GM18505 (cell line): ENCODE data around the gene ENO3.

Source experiments
- ATAC-seq: cut with Tn5 transposase; IDR thresholded peaks from one replicate; pipeline ENCODE4 v1.9.1; 2021; ENCODE audit not compliant: unreplicated experiment
- POLR2A ChIP-seq: IDR thresholded peaks from 4 replicates; pipeline ENCODE4 v1.6.1; 2011; ENCODE audit warnings: borderline replicate concordance; ENCODE audit not compliant: insufficient read depth, insufficient read length; ENCODE audit errors: extremely low read depth

The ENO3 gene

DNA sequence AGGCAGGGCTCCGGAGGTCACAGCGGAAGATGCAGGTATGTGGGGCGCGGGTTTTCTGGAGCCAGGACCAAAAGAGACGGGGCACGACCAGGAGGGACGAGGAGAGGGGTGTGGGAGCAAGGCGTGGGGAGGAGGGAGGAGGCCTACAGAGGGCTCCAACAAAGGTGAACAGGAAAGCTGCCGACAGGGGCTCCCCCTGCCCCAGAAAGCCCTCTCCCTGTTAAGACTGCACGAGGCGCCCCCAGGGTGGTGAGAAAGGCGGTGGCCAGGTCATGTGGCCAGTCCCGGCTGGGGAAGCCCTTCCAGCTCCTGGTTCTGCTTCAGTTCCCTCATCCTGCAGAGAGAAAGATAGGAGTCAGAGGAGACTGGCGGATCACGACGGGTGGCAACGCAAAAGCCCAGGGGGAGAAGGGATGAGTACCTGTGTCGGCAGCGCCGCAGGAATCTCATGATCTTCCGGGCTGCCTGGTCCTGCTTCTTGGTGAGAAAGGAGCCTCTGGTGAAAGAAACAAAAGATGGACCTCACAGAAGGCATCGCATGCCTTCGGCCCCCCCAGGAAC lies 17.6 kb downstream of the ENO3 start:
- ATAC-seq, result no peak
- no peak for TF ChIP-seq POLR2A

DNA sequence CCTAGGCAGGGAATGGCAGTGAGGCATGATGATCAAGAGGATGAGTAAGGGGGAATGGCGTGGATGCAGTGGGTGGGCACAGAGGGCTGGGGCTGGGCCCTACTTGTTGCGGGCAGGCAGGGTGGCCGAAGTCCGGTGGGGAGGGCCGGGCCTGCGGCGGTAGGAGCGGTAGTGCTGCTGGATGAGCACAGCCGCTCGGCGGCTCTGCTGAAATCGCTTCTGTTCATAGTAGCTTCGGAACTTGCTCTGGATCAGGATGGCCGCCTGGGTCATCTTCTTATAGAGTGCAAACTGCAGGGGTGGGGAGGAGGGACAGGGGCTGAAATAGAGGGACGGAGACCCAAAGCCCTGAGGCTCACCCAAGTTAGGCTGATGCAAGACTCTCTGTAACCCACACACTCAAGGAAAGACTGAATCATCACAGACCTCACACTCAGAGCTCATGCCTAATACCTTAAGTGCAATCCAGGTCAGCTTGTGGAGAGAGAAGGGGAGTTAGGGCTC lies 18.2 kb downstream of the ENO3 start:
- TF ChIP-seq POLR2A, result no peak
- ATAC-seq, result no peak

DNA sequence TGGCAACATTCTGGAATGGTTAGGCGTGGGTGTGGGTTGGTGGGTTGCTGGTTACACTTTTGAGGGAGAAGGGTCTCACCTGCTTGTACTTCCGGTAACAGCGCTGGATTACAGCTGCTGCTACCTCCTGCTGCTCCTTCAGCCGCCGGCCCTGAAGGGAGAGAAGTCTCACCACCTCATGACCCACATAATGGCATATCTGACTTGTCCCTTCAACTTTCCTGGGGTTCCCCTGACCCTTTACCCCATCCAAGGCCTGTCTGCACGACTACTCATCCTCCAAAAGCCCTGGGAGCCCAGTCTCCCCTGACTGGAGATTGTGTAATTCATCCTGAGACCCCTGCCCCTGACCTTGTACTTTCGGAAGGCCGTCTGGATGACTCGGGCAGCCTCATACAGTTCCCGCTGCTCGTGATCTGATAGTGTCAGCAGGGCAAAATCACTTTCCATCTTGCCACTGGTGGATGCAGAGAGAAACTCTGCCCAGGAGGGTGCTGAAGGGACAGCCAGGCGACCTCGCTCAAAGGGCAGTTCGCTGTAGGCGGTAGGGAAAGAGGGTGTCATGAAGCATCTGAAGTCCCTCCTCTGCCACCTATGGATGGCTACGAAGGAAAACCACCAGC lies 18.7 kb downstream of the ENO3 start:
- no peak for ATAC-seq
- peak; percentile 4 for TF ChIP-seq POLR2A

DNA sequence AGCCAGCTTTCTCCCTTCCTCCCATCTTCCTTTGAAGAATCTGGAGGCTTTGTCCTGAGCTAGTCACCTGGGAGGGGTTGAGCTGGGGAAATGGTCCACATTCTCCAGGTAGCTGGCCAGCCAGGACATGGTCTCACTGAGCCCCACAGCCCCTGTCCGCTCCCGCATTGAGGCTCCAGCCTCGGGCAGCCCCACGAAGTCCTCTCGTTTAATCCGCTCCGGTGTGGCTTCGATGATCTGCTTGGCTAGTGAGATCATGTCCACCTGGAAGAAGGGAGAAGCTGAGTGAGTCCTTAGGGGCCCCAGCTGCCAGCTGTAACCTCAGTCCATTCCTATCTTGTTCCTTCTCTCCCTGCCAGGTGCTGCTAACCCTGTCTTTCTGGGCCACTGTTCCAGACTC lies 19.4 kb downstream of the ENO3 start:
- no peak for TF ChIP-seq POLR2A
- ATAC-seq, result no peak

- no peak for ATAC-seq
- no peak for TF ChIP-seq POLR2A
Observed at GRCh38 chr17:4971826-4972225, 20.9 kb downstream of the ENO3 start.

- ATAC-seq, result no peak
- TF ChIP-seq POLR2A, result no peak
Observed at GRCh38 chr17:4972322-4972721, 21.4 kb downstream of the ENO3 start.

DNA sequence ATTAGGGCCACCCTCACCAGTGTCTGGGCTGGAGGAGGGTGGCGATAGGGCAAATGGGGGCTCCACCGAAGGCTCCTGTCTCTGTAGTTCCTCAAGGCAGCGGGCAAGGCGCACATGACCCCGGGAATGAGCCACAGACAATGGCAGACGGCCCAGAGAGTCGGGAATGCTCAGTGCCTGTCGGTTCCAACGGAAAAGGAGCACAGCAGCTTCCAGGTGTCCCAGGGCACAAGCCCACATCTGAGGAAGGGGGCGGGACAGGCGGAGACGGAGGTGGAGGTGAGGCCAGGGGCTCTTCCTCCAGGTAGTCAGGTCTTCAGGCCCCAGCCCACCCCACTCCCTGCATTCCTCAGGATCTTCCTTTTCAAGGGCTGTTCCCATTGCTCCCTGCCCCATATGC lies 21.8 kb downstream of the ENO3 start:
- ATAC-seq, result no peak
- no peak for TF ChIP-seq POLR2A

GRCh38 chr17:4973256-4974114 lies 22.6 kb downstream of the ENO3 start:
- TF ChIP-seq POLR2A, result no peak
- ATAC-seq, result no peak

DNA sequence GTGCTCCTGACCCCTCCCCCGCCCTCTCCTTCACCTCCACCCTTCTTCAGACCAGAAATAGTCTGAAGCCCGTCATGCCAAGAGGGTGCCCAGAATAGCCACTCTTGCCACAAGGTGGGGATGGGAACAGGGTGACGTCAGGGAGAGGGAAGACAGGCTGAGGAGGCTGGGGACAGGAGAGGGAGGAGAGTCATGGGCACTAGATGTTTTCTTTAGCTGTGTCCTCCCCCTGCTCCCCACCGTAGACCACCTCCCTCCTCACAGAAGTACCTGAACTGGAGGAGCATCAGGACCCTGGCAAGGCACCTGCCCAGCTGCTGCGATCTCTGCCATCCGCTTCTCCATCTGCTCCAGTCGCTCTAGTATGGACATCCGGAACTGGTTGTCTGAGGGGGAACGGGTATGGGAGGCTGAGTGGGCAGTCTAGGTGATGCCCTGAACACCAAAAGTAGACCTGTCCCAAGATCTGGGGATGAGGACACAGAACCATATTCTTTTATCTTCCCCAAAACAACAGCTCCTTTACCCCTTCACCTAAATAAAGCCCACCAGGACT lies 23.3 kb downstream of the ENO3 start:
- ATAC-seq, result no peak
- no peak for TF ChIP-seq POLR2A

DNA sequence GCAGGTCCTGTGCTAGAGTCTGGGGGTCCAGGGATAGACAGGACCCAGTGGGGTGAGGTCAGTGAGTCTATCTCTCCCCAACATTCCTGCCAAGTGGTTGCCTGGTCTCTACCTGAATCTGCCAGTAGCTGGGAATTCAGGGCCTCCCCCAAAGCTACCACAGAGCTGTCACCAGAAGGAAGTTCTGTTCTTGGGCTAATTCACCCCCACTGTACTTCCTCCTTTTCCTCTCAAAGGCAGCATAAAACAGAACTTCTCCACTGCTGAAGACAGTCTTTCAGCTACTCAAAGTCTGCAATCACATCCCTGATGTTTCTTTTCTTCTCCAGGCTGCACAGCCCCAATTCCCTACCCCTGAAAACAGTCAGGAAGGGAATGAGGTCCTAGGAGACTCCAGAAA lies 27.8 kb downstream of the ENO3 start:
- no peak for TF ChIP-seq POLR2A
- ATAC-seq, result no peak

DNA sequence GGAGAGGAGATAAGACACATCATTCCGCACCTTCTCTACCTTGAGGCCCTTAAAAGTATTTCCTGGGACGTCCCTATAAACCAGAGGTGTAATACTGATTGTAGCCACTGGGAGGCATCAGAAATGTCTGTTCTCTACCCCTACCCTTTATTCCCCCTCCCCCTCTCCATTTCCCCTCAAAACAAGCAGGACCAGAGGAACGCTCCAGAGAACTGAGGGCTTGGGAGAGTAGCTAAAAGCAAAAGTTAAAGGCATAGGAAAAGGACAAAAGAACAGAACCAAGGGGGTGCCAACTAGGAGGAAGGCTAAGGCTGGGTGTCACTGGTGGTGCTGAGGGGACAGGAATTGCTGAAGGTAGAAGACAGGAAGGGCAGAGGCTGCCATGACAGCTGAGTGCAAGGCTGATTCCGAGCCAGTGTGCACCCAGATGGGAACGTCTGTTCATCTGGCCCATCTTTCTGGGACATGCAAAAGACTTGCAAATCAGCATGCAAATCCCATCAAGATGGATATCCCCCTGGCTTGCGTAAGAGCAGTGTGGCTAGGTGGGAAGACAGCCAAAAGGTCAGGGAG lies 29.8 kb downstream of the ENO3 start:
- TF ChIP-seq POLR2A, result no peak
- no peak for ATAC-seq

- ATAC-seq, result no peak
- no peak for TF ChIP-seq POLR2A
Observed at GRCh38 chr17:4982305-4982704, 31.4 kb downstream of the ENO3 start.

DNA sequence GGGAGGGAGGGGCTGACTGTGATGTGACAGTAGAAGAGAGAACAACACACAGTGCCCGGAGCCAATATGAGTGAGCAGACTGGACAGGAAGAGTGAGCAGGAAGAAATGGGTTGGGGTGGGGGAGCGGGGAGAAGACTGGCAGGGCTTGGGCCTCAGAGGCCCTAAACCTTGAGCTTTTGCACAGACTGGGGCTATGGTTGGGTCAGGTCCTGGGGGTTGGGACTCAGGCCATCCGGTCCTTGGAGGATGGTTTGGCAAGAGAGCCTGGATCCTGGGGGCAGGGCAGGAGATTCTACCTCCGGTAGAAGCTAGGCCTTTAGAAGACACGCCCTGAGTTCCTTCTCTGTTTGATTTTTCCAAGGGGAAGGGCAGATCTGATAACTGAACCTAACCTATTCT lies 35.5 kb downstream of the ENO3 start:
- TF ChIP-seq POLR2A, result no peak

More for the DNA sequence above, 35.5 kb downstream of the ENO3 start:
- no peak for ATAC-seq
